BLaER1 (cell line): ENCODE data around the gene ABLIM2.
"Not testable (repeated sequence)": the region's sequence is repeated elsewhere in the genome, so short reads cannot be mapped to it uniquely, and the experiment has no call there.

Source experiments
- H3K27ac ChIP-seq: shearing (Covaris generic); formaldehyde crosslinking; 2 replicates; pipeline ENCODE4 v1.8.1; 2022
- H3K27me3 ChIP-seq: shearing (Covaris generic); formaldehyde crosslinking; 2 replicates; pipeline ENCODE4 v1.8.1; 2022
- H3K36me3 ChIP-seq: shearing (Covaris generic); formaldehyde crosslinking; 2 replicates; pipeline ENCODE4 v1.8.1; 2022
- H3K4me1 ChIP-seq: shearing (Covaris generic); formaldehyde crosslinking; 2 replicates; pipeline ENCODE4 v1.8.1; 2022
- H3K4me2 ChIP-seq: shearing (Covaris generic); formaldehyde crosslinking; 2 replicates; pipeline ENCODE4 v1.8.1; 2022
- H3K4me3 ChIP-seq: shearing (Covaris generic); formaldehyde crosslinking; 2 replicates; pipeline ENCODE4 v1.8.1; 2022
- H3K9ac ChIP-seq: shearing (Covaris generic); formaldehyde crosslinking; 2 replicates; pipeline ENCODE4 v1.8.1; 2022
- H3K9me3 ChIP-seq: shearing (Covaris generic); formaldehyde crosslinking; 2 replicates; pipeline ENCODE4 v1.8.1; 2022
- H4K20me1 ChIP-seq: shearing (Covaris generic); formaldehyde crosslinking; 2 replicates; pipeline ENCODE4 v1.8.1; 2022
- Cebpa-rat ChIP-seq: shearing (Covaris generic); IDR thresholded peaks from 2 replicates; pipeline ENCODE4 v1.8.1; 2022

The ABLIM2 gene

GRCh38 chr4:7926822-7927221 lies 231.8 kb downstream of the ABLIM2 start:
- no peak overlapping the region for H3K27ac ChIP-seq
- no peak overlapping the region for H3K9ac ChIP-seq
- H4K20me1 ChIP-seq: peaks cover 25% of the 10 kb centered on the region
- 0 out of 2 replicates have a peak, but pooled peaks cover 4% of the 10 kb centered on the region for H3K9me3 ChIP-seq
- H3K4me2 ChIP-seq: no peak overlapping the region
- H3K4me1 ChIP-seq: peaks cover 5% of the 10 kb centered on the region; the same call in 1 of the 2 replicates
- H3K27me3 ChIP-seq: no peaks in the 10 kb centered on the region
- TF ChIP-seq Cebpa-rat: no peak
- H3K4me3 ChIP-seq: no peak overlapping the region
- H3K36me3 ChIP-seq: no peaks in the 10 kb centered on the region

DNA sequence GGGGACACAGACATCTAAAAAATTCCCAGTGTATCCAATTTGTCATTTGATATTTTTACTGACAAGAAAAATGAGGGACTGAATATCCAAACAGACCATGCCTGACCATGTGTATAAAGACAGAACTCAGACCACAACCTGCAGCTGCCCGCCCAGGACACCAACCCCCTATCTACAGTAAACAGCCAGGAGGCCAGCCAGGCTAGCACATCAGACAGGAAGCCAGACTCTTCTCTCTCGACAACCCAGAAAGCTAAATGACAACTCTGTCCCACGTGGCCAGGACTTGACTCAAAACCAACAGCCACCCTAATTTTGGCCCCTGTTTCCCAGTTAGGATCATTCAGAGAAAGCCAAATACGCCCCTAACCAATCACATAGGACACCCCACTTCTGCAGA lies 234.0 kb downstream of the ABLIM2 start:
- H3K9me3 ChIP-seq: 0 out of 2 replicates have a peak, but pooled peaks cover 4% of the 10 kb centered on the region
- H3K4me1 ChIP-seq: peaks cover 5% of the 10 kb centered on the region; the same call in 1 of the 2 replicates
- no peaks in the 10 kb centered on the region for H3K36me3 ChIP-seq
- no peak overlapping the region for H3K9ac ChIP-seq
- no peak overlapping the region for H3K4me3 ChIP-seq
- no peak overlapping the region for H3K27ac ChIP-seq
- no peak for TF ChIP-seq Cebpa-rat
- H3K27me3 ChIP-seq: no peaks in the 10 kb centered on the region
- H4K20me1 ChIP-seq: peaks cover 15% of the 10 kb centered on the region
- H3K4me2 ChIP-seq: no peak overlapping the region

DNA sequence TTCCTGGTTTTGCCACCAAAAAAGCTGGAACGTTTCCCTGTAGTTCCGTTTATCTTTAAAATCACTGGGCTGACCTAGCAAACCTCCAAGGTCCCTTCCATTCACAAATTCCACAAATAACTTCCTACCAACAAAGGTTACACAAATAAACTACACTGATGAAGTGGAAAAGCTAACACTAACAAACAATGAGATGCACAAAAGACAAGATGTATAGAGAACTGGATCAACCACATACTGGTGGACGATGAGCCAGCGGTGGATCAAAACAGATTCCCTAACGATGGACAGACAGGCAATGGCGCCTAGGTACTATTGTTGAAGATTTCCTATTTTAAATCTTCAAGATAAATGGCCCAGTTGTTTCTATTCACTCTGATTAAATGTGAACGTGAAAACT lies 234.4 kb downstream of the ABLIM2 start:
- Histone ChIP-seq H3K9me3 (0 out of 2 replicates have a peak, but pooled peaks cover 4% of the 10 kb centered on the region), H3K9ac (no peak overlapping the region), H3K4me3 (no peak overlapping the region), H4K20me1 (peaks cover 11% of the 10 kb centered on the region), H3K4me1 (peaks cover 5% of the 10 kb centered on the region; the same call in 1 of the 2 replicates), H3K27ac (no peak overlapping the region), H3K36me3 (no peaks in the 10 kb centered on the region), H3K27me3 (no peaks in the 10 kb centered on the region), H3K4me2 (no peak overlapping the region)
- no peak for TF ChIP-seq Cebpa-rat

GRCh38 chr4:7922466-7922865 lies 236.1 kb downstream of the ABLIM2 start:
- H3K27me3 ChIP-seq: no peaks in the 10 kb centered on the region
- peaks cover 5% of the 10 kb centered on the region; the same call in 1 of the 2 replicates for H3K4me1 ChIP-seq
- no peak for TF ChIP-seq Cebpa-rat
- H3K4me2 ChIP-seq: no peak overlapping the region
- H3K4me3 ChIP-seq: no peak overlapping the region
- H3K27ac ChIP-seq: no peak overlapping the region
- no peaks in the 10 kb centered on the region for H3K36me3 ChIP-seq
- H4K20me1 ChIP-seq: no peaks in the 10 kb centered on the region
- H3K9ac ChIP-seq: no peak overlapping the region
- H3K9me3 ChIP-seq: 0 out of 2 replicates have a peak, but pooled peaks cover 4% of the 10 kb centered on the region

DNA sequence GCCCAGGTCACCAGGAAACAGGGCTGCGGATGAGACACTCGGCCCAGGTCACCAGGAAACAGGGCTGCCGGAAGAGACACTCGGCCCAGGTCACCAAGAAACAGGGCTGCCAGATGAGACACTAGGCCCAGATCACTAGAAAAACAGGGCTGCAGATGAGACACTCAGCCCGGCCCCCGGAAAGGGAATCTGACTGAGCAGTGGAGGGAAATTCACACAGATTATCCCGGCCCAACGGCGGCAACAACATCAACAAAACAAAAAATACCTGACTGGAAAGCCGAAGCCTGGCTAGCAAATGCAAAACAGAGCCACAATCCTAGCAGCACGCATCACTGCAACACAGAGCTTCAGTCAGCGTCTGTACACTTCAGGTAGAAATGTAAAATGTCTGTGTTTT lies 239.6 kb downstream of the ABLIM2 start:
- Histone ChIP-seq H4K20me1 (peaks cover 12% of the 10 kb centered on the region; the same call in 1 of the 2 replicates), H3K9ac (no peak overlapping the region), H3K4me2 (no peak overlapping the region), H3K27ac (no peak overlapping the region), H3K36me3 (no peaks in the 10 kb centered on the region), H3K9me3 (peaks cover 4% of the 10 kb centered on the region; the same call in 1 of the 2 replicates), H3K27me3 (no peaks in the 10 kb centered on the region), H3K4me1 (peaks cover 13% of the 10 kb centered on the region), H3K4me3 (no peak overlapping the region)
- TF ChIP-seq Cebpa-rat: no peak

GRCh38 chr4:7918187-7918586 lies 240.4 kb downstream of the ABLIM2 start:
- not testable (repeated sequence) for H3K9me3 ChIP-seq, H3K27me3 ChIP-seq, H3K36me3 ChIP-seq, H3K4me2 ChIP-seq, H3K4me3 ChIP-seq, H3K9ac ChIP-seq, H3K27ac ChIP-seq
- Histone ChIP-seq H3K4me1 (peaks cover 13% of the 10 kb centered on the region), H4K20me1 (peaks cover 12% of the 10 kb centered on the region; the same call in 1 of the 2 replicates)

- TF ChIP-seq Cebpa-rat: no peak
- Histone ChIP-seq H4K20me1 (peaks cover 12% of the 10 kb centered on the region; the same call in 1 of the 2 replicates), H3K4me1 (peaks cover 13% of the 10 kb centered on the region)
Observed at GRCh38 chr4:7917669-7918068, 240.9 kb downstream of the ABLIM2 start.

DNA sequence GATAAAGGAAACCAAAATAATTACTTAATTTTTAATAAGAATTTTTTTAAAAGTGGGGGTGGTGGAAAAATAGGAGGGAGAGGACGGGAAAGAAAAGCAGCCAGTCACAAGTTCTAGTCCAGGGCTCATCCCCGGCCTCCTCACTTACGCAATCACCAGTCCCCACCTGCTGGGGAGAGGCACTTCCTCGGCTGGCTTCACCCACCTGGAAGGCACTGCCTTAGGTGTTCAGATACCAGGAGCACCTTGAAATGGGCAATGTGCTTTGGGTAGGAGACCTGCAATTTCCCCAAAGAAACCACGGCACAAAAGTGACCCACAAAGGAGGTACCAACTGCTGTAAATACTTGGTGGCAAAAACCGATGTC lies 242.8 kb downstream of the ABLIM2 start:
- no peak overlapping the region for H3K4me3 ChIP-seq
- no peak overlapping the region for H3K27ac ChIP-seq
- no peaks in the 10 kb centered on the region for H3K27me3 ChIP-seq
- no peak overlapping the region; the same call in 1 of the 2 replicates for H3K4me2 ChIP-seq
- no peaks in the 10 kb centered on the region for H3K36me3 ChIP-seq
- peaks cover 4% of the 10 kb centered on the region; the same call in 1 of the 2 replicates for H3K9me3 ChIP-seq
- no peak overlapping the region for H3K9ac ChIP-seq
- H3K4me1 ChIP-seq: peaks cover 23% of the 10 kb centered on the region
- peaks cover 16% of the 10 kb centered on the region for H4K20me1 ChIP-seq
- TF ChIP-seq Cebpa-rat: no peak

More at GRCh38 chr4:7917669-7918068, 240.9 kb downstream of the ABLIM2 start:
- Histone ChIP-seq H3K9ac (no peak overlapping the region), H3K36me3 (no peaks in the 10 kb centered on the region), H3K9me3 (peaks cover 4% of the 10 kb centered on the region; the same call in 1 of the 2 replicates), H3K27ac (no peak overlapping the region), H3K4me2 (no peak overlapping the region), H3K4me3 (no peak overlapping the region), H3K27me3 (no peaks in the 10 kb centered on the region)
